Nasal cavity respiratory epithelium epithelial cell of viscerocranial mucosa (primary cell): ENCODE results near the gene MLH1. TPM values are rescaled to one million over a fixed set of nuclear protein-coding genes. Genes with fewer than 3 reads are reported as not detected.

Source experiments
- total RNA-seq: library from RNA; depleted of rRNA; stranded (reverse); fragments of >200 nt; gene quantifications from 2 replicates; pipeline ENCODE4 v1.2.3, GENCODE V29; 2014

MLH1 gene
- 38.2 and 40.7 TPM in 2 replicates for total RNA-seq

DNA sequence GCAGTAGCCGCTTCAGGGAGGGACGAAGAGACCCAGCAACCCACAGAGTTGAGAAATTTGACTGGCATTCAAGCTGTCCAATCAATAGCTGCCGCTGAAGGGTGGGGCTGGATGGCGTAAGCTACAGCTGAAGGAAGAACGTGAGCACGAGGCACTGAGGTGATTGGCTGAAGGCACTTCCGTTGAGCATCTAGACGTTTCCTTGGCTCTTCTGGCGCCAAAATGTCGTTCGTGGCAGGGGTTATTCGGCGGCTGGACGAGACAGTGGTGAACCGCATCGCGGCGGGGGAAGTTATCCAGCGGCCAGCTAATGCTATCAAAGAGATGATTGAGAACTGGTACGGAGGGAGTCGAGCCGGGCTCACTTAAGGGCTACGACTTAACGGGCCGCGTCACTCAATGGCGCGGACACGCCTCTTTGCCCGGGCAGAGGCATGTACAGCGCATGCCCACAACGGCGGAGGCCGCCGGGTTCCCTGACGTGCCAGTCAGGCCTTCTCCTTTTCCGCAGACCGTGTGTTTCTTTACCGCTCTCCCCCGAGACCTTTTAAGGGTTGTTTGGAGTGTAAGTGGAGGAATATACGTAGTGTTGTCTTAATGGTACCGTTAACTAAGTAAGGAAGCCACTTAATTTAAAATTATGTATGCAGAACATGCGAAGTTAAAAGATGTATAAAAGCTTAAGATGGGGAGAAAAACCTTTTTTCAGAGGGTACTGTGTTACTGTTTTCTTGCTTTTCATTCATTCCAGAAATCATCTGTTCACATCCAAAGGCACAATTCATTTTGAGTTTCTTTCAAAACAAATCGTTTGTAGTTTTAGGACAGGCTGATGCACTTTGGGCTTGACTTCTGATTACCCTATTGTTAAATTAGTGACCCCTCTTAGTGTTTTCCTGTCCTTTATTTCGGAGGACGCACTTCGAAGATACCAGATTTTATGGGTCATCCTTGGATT is at the start of gene MLH1:
MLH1 (plus strand) TSS at position 193 of the 958 bp plus-strand sequence; CDS start at position 223, 30 bp downstream.

DNA sequence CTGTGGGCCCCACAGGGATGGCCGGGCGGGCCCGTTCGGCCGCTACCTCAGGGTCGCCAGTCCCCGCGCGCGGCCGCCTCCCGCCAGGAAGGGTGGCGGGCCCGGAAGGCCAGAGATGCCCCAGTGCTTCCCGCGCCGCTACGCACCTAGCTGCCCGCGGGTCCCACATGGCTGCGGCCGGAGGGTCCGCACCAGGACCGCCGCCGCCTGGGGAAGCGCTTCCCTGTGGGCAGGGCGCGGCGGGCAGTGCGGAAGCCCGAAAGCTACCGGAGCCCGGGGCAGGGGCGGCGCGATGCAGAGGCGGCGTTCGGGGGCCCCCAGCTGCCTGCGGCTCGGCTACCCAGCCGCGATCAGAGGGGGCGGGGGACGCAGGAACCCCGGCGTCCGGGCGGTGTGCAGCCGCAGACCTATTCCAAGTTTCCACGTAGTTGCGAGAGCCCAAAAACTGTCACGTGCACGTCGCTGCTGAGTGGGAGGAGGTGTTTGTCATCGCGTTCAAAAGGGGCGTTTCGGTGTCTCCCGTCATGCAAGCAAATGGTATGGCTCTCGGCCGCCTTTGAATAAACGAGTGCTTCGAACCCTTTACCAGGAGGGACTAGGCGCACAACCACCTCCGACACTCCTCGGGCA is 48.6 kb upstream of the MLH1 start, which contains the start of gene TRANK1:
TRANK1 (minus strand) TSS at position 414 of the 630 bp plus-strand sequence; CDS start at position 169, 245 bp downstream.

DNA sequence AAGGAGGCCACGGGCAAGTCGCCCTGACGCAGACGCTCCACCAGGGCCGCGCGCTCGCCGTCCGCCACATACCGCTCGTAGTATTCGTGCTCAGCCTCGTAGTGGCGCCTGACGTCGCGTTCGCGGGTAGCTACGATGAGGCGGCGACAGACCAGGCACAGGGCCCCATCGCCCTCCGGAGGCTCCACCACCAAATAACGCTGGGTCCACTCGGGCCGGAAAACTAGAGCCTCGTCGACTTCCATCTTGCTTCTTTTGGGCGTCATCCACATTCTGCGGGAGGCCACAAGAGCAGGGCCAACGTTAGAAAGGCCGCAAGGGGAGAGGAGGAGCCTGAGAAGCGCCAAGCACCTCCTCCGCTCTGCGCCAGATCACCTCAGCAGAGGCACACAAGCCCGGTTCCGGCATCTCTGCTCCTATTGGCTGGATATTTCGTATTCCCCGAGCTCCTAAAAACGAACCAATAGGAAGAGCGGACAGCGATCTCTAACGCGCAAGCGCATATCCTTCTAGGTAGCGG is 452 bp upstream of the MLH1 start, which contains the start of gene EPM2AIP1:
EPM2AIP1 (minus strand) TSS at position 326 of the 520 bp plus-strand sequence; CDS start at position 272, 54 bp downstream.

Other genes with a start within 250 kb of the MLH1 start
- not detected in 2 replicates for gene DCLK3, start 229.0 kb upstream of the MLH1 start, total RNA-seq
- gene TRANK1, start 48.5 kb upstream of the MLH1 start, total RNA-seq: 1.4 and 18.7 TPM in 2 replicates
- gene EPM2AIP1, start 387 bp upstream of the MLH1 start, total RNA-seq: 5.1 and 8.4 TPM in 2 replicates
- 83.8 and 140 TPM in 2 replicates for gene LRRFIP2, start 181.1 kb downstream of the MLH1 start, total RNA-seq
- 136 and 149 TPM in 2 replicates for gene GOLGA4, start 249.8 kb downstream of the MLH1 start, total RNA-seq